ENCODE results near the gene LCOR.
"Not testable (repeated sequence)": the region's sequence is repeated elsewhere in the genome, so short reads cannot be mapped to it uniquely, and the experiment has no call there.

Gene LCOR

GRCh38 chr10:97031459-97031858, 199.4 kb downstream of the LCOR start:
- Histone ChIP-seq H3K27ac (ENCODE audit: low read length) (no peak overlapping the region), H3K36me3 (ENCODE audit: control insufficient read depth, low read depth, low read length) (no peaks in the 10 kb centered on the region), H3K4me3 (ENCODE audit: low read length) (no peak overlapping the region), H3K9ac (ENCODE audit: low read length) (no peak overlapping the region), H3K27me3 (ENCODE audit: control insufficient read depth, insufficient read depth, low read length) (no peaks in the 10 kb centered on the region), H3K9me3 (ENCODE audit: control insufficient read depth, low read depth, low read length) (no peaks in the 10 kb centered on the region), H3K4me1 (ENCODE audit: control insufficient read depth, low read depth, low read length) (peaks cover 16% of the 10 kb centered on the region)

DNA sequence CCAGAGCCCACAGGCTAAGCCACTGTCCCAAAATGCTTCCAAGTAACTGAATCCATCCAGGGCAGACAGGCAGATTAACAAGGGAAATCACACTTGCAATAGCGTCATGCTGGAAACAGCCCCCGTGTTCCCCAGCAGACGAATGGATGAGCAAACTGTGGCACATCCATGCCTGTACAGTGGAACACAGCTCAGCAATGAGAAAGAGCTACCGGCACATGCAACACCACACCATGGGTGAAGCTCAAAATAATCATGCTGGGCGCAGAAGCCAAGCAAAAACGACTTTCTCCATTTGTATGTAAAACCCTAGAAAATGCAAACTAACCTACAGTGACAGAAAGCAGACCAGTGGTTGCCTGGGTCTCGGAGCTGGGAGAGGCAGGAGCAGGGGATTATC, 200.5 kb downstream of the LCOR start:
- Histone ChIP-seq H3K4me3 (ENCODE audit: low read length) (no peak overlapping the region), H3K9me3 (ENCODE audit: control insufficient read depth, low read depth, low read length) (no peaks in the 10 kb centered on the region), H3K9ac (ENCODE audit: low read length) (no peak overlapping the region), H3K27me3 (ENCODE audit: control insufficient read depth, insufficient read depth, low read length) (no peaks in the 10 kb centered on the region), H3K27ac (ENCODE audit: low read length) (no peak overlapping the region), H3K4me1 (ENCODE audit: control insufficient read depth, low read depth, low read length) (peaks cover 16% of the 10 kb centered on the region), H3K36me3 (ENCODE audit: control insufficient read depth, low read depth, low read length) (no peaks in the 10 kb centered on the region)

- H3K4me1 ChIP-seq (ENCODE audit: control insufficient read depth, low read depth, low read length), result peaks cover 16% of the 10 kb centered on the region
- not testable (repeated sequence) for H3K9ac ChIP-seq (ENCODE audit: low read length); H3K4me3 ChIP-seq (ENCODE audit: low read length); H3K27ac ChIP-seq (ENCODE audit: low read length); H3K36me3 ChIP-seq (ENCODE audit: control insufficient read depth, low read depth, low read length); H3K27me3 ChIP-seq (ENCODE audit: control insufficient read depth, insufficient read depth, low read length); H3K9me3 ChIP-seq (ENCODE audit: control insufficient read depth, low read depth, low read length)
Observed at GRCh38 chr10:97033841-97034240, 201.7 kb downstream of the LCOR start.

DNA sequence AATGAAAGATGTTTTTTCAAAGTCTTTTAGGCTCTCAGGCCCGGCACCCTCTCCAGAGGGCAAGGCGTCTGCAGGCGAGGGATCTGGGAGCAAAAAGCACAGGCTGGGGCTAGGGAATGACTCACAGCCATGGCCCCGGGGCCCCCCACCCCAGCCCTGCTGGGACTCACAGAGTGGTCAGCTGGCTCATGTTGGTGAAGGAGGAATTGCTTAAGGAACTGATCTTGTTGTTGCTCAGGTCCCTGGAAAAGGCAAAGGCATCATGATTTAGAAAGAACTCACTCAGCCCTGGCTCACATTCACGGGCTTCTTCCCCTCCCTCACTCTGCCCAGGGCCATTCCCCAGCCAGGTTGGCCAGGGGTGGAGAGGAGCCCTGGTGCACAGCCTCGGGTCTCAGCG, 202.2 kb downstream of the LCOR start:
- H3K9me3 ChIP-seq (ENCODE audit: control insufficient read depth, low read depth, low read length), result no peaks in the 10 kb centered on the region
- no peak overlapping the region for H3K9ac ChIP-seq (ENCODE audit: low read length)
- peaks cover 16% of the 10 kb centered on the region for H3K4me1 ChIP-seq (ENCODE audit: control insufficient read depth, low read depth, low read length)
- no peak overlapping the region for H3K4me3 ChIP-seq (ENCODE audit: low read length)
- no peak overlapping the region for H3K27ac ChIP-seq (ENCODE audit: low read length)
- H3K36me3 ChIP-seq (ENCODE audit: control insufficient read depth, low read depth, low read length), result no peaks in the 10 kb centered on the region
- H3K27me3 ChIP-seq (ENCODE audit: control insufficient read depth, insufficient read depth, low read length), result no peaks in the 10 kb centered on the region

- Histone ChIP-seq H3K9ac (ENCODE audit: low read length) (no peak overlapping the region), H3K4me3 (ENCODE audit: low read length) (no peak overlapping the region), H3K9me3 (ENCODE audit: control insufficient read depth, low read depth, low read length) (no peaks in the 10 kb centered on the region), H3K27ac (ENCODE audit: low read length) (no peak overlapping the region), H3K4me1 (ENCODE audit: control insufficient read depth, low read depth, low read length) (peaks cover 16% of the 10 kb centered on the region), H3K27me3 (ENCODE audit: control insufficient read depth, insufficient read depth, low read length) (no peaks in the 10 kb centered on the region), H3K36me3 (ENCODE audit: control insufficient read depth, low read depth, low read length) (no peaks in the 10 kb centered on the region)
Observed at GRCh38 chr10:97034958-97035769, 203.1 kb downstream of the LCOR start.

GRCh38 chr10:97037365-97038361, 205.6 kb downstream of the LCOR start:
- Histone ChIP-seq H3K27ac (ENCODE audit: low read length) (no peak overlapping the region), H3K9ac (ENCODE audit: low read length) (no peak overlapping the region), H3K36me3 (ENCODE audit: control insufficient read depth, low read depth, low read length) (no peaks in the 10 kb centered on the region), H3K27me3 (ENCODE audit: control insufficient read depth, insufficient read depth, low read length) (no peaks in the 10 kb centered on the region), H3K9me3 (ENCODE audit: control insufficient read depth, low read depth, low read length) (no peaks in the 10 kb centered on the region), H3K4me1 (ENCODE audit: control insufficient read depth, low read depth, low read length) (peaks cover 6% of the 10 kb centered on the region), H3K4me3 (ENCODE audit: low read length) (peak overlapping the region; percentile 40)

DNA sequence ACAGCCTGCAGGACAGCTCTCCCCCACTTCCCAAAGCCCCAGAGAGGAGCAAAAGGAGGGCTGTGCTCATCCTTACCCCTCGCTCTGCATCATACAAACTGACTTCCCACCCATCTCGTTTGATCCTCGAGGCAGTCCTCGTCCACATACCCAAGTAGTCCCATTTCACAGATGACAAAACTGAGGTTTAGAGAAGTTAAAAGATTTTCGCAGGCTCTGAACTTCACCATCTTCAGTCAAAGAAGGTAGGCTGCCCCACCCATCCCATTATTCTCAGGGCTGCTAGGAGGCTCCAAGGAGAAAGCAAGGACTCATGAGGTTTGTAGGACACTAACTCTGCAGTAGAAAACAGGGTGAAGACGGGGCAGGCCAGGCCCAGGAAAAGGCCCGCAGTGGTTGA, 206.6 kb downstream of the LCOR start:
- Histone ChIP-seq H3K27ac (ENCODE audit: low read length) (no peak overlapping the region), H3K4me1 (ENCODE audit: control insufficient read depth, low read depth, low read length) (no peaks in the 10 kb centered on the region), H3K4me3 (ENCODE audit: low read length) (no peak overlapping the region), H3K36me3 (ENCODE audit: control insufficient read depth, low read depth, low read length) (no peaks in the 10 kb centered on the region), H3K27me3 (ENCODE audit: control insufficient read depth, insufficient read depth, low read length) (no peaks in the 10 kb centered on the region), H3K9me3 (ENCODE audit: control insufficient read depth, low read depth, low read length) (no peaks in the 10 kb centered on the region), H3K9ac (ENCODE audit: low read length) (no peak overlapping the region)

DNA sequence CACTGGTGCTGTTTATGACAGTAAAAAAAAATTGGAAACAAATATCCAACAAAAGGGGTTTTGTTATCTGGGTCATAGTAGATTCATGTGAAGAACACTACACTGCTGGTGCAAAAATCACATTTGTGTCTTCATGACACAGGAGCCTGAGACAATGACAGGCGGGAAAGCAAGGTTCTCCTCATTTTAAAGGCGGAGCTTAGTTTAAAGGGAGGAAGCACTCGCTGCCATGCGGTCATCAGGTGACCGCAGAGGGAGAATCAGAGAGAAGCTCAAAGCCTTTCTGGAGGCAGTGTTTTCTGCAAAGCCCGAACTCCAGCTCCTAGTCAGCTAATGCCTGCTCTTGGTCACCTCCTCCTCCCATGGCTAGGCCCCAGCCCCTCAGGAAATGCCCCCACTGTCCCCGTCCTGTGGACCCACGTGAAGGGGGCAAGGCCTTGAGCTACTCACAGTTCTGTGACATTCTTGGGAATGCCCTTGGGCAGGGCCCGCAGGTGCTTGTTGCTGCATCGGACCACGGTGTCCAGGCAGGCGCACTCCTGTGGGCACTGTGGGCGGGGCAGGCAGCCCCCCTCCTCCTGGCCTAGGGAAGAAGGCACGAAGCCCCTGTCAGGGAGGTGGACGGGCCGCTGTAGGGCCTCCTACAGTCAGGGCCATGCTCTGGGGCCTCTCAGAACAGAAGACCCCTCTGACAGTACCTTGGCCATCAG, 207.6 kb downstream of the LCOR start:
- no peaks in the 10 kb centered on the region for H3K27me3 ChIP-seq (ENCODE audit: control insufficient read depth, insufficient read depth, low read length)
- no peak overlapping the region for H3K4me3 ChIP-seq (ENCODE audit: low read length)
- no peak overlapping the region for H3K27ac ChIP-seq (ENCODE audit: low read length)
- H3K4me1 ChIP-seq (ENCODE audit: control insufficient read depth, low read depth, low read length), result no peaks in the 10 kb centered on the region
- H3K9ac ChIP-seq (ENCODE audit: low read length), result no peak overlapping the region
- H3K9me3 ChIP-seq (ENCODE audit: control insufficient read depth, low read depth, low read length), result no peaks in the 10 kb centered on the region
- no peaks in the 10 kb centered on the region for H3K36me3 ChIP-seq (ENCODE audit: control insufficient read depth, low read depth, low read length)

DNA sequence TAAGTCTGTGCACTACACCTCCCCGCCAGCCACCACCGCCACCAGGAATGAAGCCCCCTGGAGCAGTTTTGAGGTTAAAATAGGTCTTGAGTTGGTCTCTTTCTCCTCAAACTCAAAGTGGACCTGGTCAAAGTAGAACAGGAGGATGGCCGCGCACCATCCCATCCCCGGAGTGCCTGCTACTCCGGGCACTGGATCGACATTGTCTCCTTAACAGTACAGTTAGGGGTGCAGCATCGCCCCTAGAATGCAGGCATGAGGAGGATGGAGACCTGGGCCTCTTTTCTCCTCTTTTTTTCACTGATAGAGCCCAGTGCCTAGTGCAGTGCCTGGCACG, 208.1 kb downstream of the LCOR start:
- H3K27me3 ChIP-seq (ENCODE audit: control insufficient read depth, insufficient read depth, low read length), result no peaks in the 10 kb centered on the region
- no peaks in the 10 kb centered on the region for H3K9me3 ChIP-seq (ENCODE audit: control insufficient read depth, low read depth, low read length)
- H3K27ac ChIP-seq (ENCODE audit: low read length), result no peak overlapping the region
- H3K9ac ChIP-seq (ENCODE audit: low read length), result no peak overlapping the region
- H3K36me3 ChIP-seq (ENCODE audit: control insufficient read depth, low read depth, low read length), result no peaks in the 10 kb centered on the region
- no peak overlapping the region for H3K4me3 ChIP-seq (ENCODE audit: low read length)
- H3K4me1 ChIP-seq (ENCODE audit: control insufficient read depth, low read depth, low read length), result no peaks in the 10 kb centered on the region

GRCh38 chr10:97040706-97041105, 208.6 kb downstream of the LCOR start:
- H3K9ac ChIP-seq (ENCODE audit: low read length), result no peak overlapping the region
- no peaks in the 10 kb centered on the region for H3K27me3 ChIP-seq (ENCODE audit: control insufficient read depth, insufficient read depth, low read length)
- no peaks in the 10 kb centered on the region for H3K4me1 ChIP-seq (ENCODE audit: control insufficient read depth, low read depth, low read length)
- H3K27ac ChIP-seq (ENCODE audit: low read length), result no peak overlapping the region
- no peaks in the 10 kb centered on the region for H3K36me3 ChIP-seq (ENCODE audit: control insufficient read depth, low read depth, low read length)
- no peaks in the 10 kb centered on the region for H3K9me3 ChIP-seq (ENCODE audit: control insufficient read depth, low read depth, low read length)
- H3K4me3 ChIP-seq (ENCODE audit: low read length), result no peak overlapping the region

- Histone ChIP-seq H3K27me3 (ENCODE audit: control insufficient read depth, insufficient read depth, low read length) (no peaks in the 10 kb centered on the region), H3K4me1 (ENCODE audit: control insufficient read depth, low read depth, low read length) (no peaks in the 10 kb centered on the region), H3K36me3 (ENCODE audit: control insufficient read depth, low read depth, low read length) (no peaks in the 10 kb centered on the region), H3K4me3 (ENCODE audit: low read length) (no peak overlapping the region), H3K27ac (ENCODE audit: low read length) (no peak overlapping the region), H3K9me3 (ENCODE audit: control insufficient read depth, low read depth, low read length) (no peaks in the 10 kb centered on the region), H3K9ac (ENCODE audit: low read length) (no peak overlapping the region)
Observed at GRCh38 chr10:97042081-97042480, 210.0 kb downstream of the LCOR start.
